Measurements from ENCODE around the gene RPL35A. TPM values are rescaled to one million over a fixed set of nuclear protein-coding genes. Genes with fewer than 3 reads are reported as not detected.

Gene RPL35A
- total and polyA plus RNA-seq, 2 of the 4 experiments (the other 2 are of a cell fraction) = 906 to 1,064 TPM

GRCh38 chr3:197913641-197914380, 36.2 kb upstream of the RPL35A start:
- intact Hi-C loops (cut with micrococcal nuclease) = no loop called here
- Histone ChIP-seq H3K9me3 (ENCODE audit: control insufficient read depth, insufficient read depth, low read length) (no peaks in the 10 kb centered on the region), H4K5ac (ENCODE audit: low read depth, low read length) (no peak overlapping the region), H3K27me3 (ENCODE audit: control insufficient read depth, insufficient read depth, low read length) (no peaks in the 10 kb centered on the region), H3K56ac (ENCODE audit: extremely low read depth, insufficient read depth, low read length) (no peak overlapping the region), H4K8ac (ENCODE audit: low read depth in 2 of 2, low read length in 2 of 2) (no peak overlapping the region), H3K18ac (ENCODE audit: low read depth, low read length) (no peak overlapping the region), H2AK5ac (ENCODE audit: low read depth, low read length) (no peak overlapping the region), H2AFZ (replicated peaks; ENCODE audit: low read length, poor library complexity) (no peak overlapping the region), H3K36me3 (ENCODE audit: control insufficient read depth, insufficient read depth, low read length) (no peaks in the 10 kb centered on the region), H3K9me1 (ENCODE audit: insufficient read depth, low read length) (no peaks in the 10 kb centered on the region), H3K14ac (replicated peaks; ENCODE audit: low read depth, low read length) (no peak overlapping the region), H3K23ac (ENCODE audit: low read depth, low read length) (no peak overlapping the region), H3K79me1 (ENCODE audit: low read depth in 1 of 2, low read length in 2 of 2) (no peaks in the 10 kb centered on the region), H2BK120ac (ENCODE audit: low read depth, low read length) (no peak overlapping the region), H2BK20ac (ENCODE audit: low read depth, low read length) (no peak overlapping the region), H3K4me2 (ENCODE audit: low read depth, low read length) (no peak overlapping the region), H3K4ac (ENCODE audit: low read depth, low read length) (no peak overlapping the region), H2BK15ac (ENCODE audit: low read depth, low read length) (no peak overlapping the region), H4K91ac (ENCODE audit: insufficient read depth, low read depth, low read length) (no peak overlapping the region), H3K4me1 (ENCODE audit: control insufficient read depth, insufficient read depth, low read length) (no peaks in the 10 kb centered on the region), H2AK9ac (replicated peaks; ENCODE audit: low read depth, low read length, poor library complexity) (no peak overlapping the region), H3K27ac (ENCODE audit: insufficient read depth, low read length) (no peak overlapping the region), H2BK5ac (ENCODE audit: low read depth, low read length, poor library complexity, severe bottlenecking) (no peak overlapping the region), H4K20me1 (ENCODE audit: insufficient read depth, low read length) (no peaks in the 10 kb centered on the region), H3K4me3 (ENCODE audit: insufficient read depth, low read depth, low read length) (no peak overlapping the region), H3K9ac (ENCODE audit: low read depth, low read length) (no peak overlapping the region)
- dilution Hi-C loops (cut with HindIII; ENCODE audit: low sequenced_read_pairs, unreplicated experiment) = no loop called here
- ChIA-PET CTCF (no interaction called here), POLR2A (ENCODE audit: unreplicated experiment) (no interaction called here)
- in situ Hi-C loops (cut with MboI; ENCODE audit: low sequenced_read_pairs) = no loop called here
- ATAC-seq (ENCODE audit: low read depth) (no peak), DNase-seq (no peak)
- BruUV-seq (replicated peaks) = no TSS peak
- no CpG with 5 or more reads among the region's 12 CpGs for WGBS, 2 experiments (ENCODE audit: extremely low coverage in 2 of 2, insufficient read length in 1 of 2)
- TF ChIP-seq POLR2A (IDR thresholded peaks at IDR 0.05; ENCODE audit: low read depth, low read length) = no peak
- TF ChIP-seq ELK1 (IDR thresholded peaks at IDR 0.05; ENCODE audit: borderline replicate concordance, low read depth, low read length) = no peak
- no peak for TF ChIP-seq MAZ (IDR thresholded peaks at IDR 0.05; ENCODE audit: borderline replicate concordance, low read depth, low read length)
- no peak for TF ChIP-seq MXI1 (IDR thresholded peaks at IDR 0.05; ENCODE audit: borderline replicate concordance, low read depth, low read length)
- TF ChIP-seq MAFK (IDR thresholded peaks at IDR 0.05; ENCODE audit: low read depth, low read length) = no peak
- no peak for TF ChIP-seq RAD21 (IDR thresholded peaks at IDR 0.05; ENCODE audit: low read length)
- TF ChIP-seq, protein P1, sequence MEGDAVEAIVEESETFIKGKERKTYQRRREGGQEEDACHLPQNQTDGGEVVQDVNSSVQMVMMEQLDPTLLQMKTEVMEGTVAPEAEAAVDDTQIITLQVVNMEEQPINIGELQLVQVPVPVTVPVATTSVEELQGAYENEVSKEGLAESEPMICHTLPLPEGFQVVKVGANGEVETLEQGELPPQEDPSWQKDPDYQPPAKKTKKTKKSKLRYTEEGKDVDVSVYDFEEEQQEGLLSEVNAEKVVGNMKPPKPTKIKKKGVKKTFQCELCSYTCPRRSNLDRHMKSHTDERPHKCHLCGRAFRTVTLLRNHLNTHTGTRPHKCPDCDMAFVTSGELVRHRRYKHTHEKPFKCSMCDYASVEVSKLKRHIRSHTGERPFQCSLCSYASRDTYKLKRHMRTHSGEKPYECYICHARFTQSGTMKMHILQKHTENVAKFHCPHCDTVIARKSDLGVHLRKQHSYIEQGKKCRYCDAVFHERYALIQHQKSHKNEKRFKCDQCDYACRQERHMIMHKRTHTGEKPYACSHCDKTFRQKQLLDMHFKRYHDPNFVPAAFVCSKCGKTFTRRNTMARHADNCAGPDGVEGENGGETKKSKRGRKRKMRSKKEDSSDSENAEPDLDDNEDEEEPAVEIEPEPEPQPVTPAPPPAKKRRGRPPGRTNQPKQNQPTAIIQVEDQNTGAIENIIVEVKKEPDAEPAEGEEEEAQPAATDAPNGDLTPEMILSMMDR (conservative IDR thresholded peaks at IDR 0.05; ENCODE audit: low read depth, low read length) = no peak
- no peak for TF ChIP-seq CHD1 (IDR thresholded peaks at IDR 0.05; ENCODE audit: low read depth, low read length)
- no peak for TF ChIP-seq SMC3 (IDR thresholded peaks at IDR 0.05; ENCODE audit: low read depth, low read length)
- TF ChIP-seq, protein P2, sequence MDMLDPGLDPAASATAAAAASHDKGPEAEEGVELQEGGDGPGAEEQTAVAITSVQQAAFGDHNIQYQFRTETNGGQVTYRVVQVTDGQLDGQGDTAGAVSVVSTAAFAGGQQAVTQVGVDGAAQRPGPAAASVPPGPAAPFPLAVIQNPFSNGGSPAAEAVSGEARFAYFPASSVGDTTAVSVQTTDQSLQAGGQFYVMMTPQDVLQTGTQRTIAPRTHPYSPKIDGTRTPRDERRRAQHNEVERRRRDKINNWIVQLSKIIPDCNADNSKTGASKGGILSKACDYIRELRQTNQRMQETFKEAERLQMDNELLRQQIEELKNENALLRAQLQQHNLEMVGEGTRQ (IDR thresholded peaks at IDR 0.05; ENCODE audit: low read depth, low read length) = no peak
- no peak for TF ChIP-seq BHLHE40 (IDR thresholded peaks at IDR 0.05; ENCODE audit: low read depth, low read length)
- TF ChIP-seq CEBPB (IDR thresholded peaks at IDR 0.05; ENCODE audit: low read depth, low read length) = no peak
